GM12864 (cell line): Measurements from ENCODE around the gene JMJD1C.
"Not testable (repeated sequence)": the region's sequence is repeated elsewhere in the genome, so short reads cannot be mapped to it uniquely, and the experiment has no call there.

Source experiments
- DNase-seq: peaks from one replicate; pipeline ENCODE4 v3.0.0-alpha.2; 2011; ENCODE audit warnings: low read depth
- H3K4me3 ChIP-seq: 2 replicates; pipeline ENCODE4 v1.5.1; 2011; ENCODE audit warnings: mild to moderate bottlenecking, low read depth, low read length, control low read depth
- TF ChIP-seq, protein P1 (sequence below): IDR thresholded peaks from 2 replicates; pipeline ENCODE4 v1.5.1; 2011; ENCODE audit warnings: low read depth, mild to moderate bottlenecking, moderate library complexity, low read length, control low read depth, inconsistent platforms; ENCODE audit errors: missing control alignments

JMJD1C gene

DNA sequence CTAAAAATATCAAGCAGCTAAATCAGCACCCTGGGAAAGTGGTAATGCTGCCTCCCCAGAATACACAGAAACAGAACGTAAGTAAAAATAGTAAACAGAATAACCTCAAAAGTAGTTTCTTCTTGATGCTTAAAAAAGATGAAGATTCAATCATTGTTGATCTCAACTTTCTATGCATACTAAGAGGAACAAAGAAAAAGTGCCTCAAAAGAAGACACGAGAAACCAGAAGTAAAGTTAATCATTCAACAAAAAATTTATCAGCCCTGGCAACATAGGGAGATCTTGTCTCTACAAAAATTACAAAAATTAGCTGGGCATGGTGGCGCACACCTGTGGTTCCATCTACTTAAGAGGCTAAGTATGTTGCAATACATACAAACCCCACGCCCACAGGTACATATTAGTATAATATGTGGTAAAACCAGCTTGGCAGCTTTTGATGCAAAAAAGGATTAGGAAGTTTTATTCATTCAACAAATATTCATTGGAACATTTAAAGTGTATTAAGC lies 179.0 kb downstream of the JMJD1C start:
- TF ChIP-seq, protein P1, sequence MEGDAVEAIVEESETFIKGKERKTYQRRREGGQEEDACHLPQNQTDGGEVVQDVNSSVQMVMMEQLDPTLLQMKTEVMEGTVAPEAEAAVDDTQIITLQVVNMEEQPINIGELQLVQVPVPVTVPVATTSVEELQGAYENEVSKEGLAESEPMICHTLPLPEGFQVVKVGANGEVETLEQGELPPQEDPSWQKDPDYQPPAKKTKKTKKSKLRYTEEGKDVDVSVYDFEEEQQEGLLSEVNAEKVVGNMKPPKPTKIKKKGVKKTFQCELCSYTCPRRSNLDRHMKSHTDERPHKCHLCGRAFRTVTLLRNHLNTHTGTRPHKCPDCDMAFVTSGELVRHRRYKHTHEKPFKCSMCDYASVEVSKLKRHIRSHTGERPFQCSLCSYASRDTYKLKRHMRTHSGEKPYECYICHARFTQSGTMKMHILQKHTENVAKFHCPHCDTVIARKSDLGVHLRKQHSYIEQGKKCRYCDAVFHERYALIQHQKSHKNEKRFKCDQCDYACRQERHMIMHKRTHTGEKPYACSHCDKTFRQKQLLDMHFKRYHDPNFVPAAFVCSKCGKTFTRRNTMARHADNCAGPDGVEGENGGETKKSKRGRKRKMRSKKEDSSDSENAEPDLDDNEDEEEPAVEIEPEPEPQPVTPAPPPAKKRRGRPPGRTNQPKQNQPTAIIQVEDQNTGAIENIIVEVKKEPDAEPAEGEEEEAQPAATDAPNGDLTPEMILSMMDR = no peak
- DNase-seq = no peak
- no peak overlapping the region for H3K4me3 ChIP-seq

DNA sequence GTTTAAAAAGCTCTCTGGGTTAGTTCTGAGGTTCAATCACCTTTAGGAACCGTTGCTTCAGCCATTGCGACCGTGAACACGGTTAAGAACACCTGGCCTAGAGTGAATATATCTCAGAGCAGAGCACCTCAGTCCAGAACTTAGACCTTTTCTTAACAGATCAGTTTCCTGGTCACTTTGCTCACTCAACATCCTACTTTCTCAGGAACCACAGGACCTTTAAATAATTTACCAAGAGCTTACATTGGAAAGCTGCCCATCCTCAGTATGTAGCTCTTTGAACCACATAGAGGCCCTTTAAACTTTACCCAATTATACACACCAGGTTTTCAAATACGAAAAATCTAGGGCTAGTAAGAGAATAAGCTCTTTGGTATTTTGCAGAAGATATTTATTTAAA lies 179.4 kb downstream of the JMJD1C start:
- TF ChIP-seq, protein P1 = no peak
- no peak for DNase-seq
- H3K4me3 ChIP-seq = no peak overlapping the region

DNA sequence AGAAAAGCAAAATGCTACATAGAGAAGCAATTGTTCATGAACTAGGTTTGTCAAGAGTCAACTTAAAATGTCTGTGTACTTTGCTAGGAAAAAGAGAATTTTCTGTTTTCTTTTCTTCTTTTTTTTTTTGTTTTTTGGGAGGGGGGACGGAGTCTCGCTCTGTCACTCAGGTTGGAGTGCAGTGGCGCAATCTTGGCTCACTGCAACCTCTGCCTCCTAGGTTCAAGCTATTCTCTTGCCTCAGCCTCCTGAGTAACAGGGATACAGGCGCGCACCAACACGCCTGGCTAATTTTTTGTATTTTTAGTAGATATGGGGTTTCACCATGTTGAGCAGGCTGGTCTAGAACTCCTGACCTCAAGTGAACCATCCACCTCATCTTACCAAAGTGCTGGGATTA lies 181.9 kb downstream of the JMJD1C start:
- H3K4me3 ChIP-seq, DNase-seq: not testable (repeated sequence)

DNA sequence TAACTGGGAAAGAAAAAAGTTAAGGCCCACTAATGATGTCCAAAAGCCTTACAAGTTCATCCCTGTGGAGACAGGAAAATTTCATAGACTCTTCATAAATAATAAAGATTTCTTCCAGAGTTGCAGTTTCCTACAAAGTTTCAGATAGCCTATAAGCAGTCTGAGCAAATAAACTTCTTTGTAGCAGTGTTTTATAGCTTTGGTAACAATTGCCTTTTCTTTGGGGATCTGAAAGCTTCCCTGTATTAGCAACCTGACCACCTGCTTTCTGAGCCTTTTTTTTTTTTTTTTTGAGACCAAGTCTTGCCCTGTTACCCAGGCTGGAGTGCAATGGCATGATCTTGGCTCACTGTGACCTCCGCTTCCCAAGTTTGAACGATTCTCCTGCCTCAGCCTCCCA lies 182.7 kb downstream of the JMJD1C start:
- TF ChIP-seq, protein P1 = no peak
- H3K4me3 ChIP-seq = no peak overlapping the region
- DNase-seq = no peak

DNA sequence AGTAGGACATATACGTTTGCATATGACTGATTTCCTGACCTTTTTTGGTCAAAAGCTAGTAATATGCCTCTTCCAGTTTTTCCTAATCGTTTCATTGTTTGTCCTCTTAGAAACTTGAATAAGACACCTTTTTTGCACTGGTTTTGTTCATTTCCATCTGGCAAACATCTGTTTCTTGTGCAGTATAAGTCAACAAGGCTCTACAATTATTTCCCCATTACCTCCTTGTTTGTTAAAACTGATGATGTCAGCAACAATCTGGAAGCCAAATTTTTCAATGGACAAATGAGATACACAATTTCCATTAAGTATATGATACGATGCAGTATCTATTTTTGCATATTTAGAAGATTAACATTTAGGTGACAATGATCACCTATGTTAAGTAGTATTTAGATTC lies 183.8 kb downstream of the JMJD1C start:
- no peak overlapping the region for H3K4me3 ChIP-seq
- no peak for DNase-seq
- TF ChIP-seq, protein P1 = no peak

DNA sequence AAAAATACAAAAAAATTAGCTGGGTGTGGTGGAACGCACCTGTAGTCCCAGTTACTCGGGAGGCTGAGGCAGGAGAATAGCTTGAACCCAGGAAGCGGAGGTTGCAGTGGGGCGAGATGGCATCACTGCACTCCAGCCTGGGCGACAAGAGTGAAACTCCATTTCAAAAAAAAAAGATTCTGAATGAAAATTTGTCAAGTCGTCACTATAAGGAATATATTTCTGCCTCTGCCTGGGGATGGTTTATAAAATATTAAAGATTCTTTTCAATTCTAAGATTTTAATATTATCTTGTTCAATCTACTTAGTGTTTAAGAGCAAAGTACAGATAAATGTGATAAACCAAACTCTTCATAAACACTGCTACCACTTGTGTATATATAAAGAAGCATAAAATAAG lies 185.4 kb downstream of the JMJD1C start:
- TF ChIP-seq, protein P1 = no peak
- DNase-seq = no peak
- H3K4me3 ChIP-seq = no peak overlapping the region

DNA sequence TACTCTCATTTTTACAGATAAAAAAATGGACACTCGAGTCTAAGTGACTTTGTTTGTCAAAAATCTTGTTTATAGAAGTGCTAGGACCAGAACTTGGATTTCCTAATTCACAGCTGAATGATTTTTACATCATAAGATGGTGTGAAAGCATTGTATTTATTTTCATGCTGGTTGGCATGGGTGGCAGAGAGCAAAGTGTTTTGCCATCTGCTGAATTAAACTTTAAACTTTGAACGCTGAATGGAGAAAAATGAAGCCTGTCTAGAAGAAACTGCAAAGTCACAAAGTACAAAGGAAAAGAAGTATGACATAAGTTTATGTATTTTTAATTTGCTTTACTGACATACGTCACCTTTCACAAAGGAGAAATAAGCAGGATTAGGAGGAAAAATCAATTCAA lies 190.7 kb downstream of the JMJD1C start:
- TF ChIP-seq, protein P1 = no peak
- H3K4me3 ChIP-seq = no peak overlapping the region
- no peak for DNase-seq
